ENCODE data around the gene ATXN7L3B.
"Not testable (repeated sequence)": the region's sequence is repeated elsewhere in the genome, so short reads cannot be mapped to it uniquely, and the experiment has no call there.

The ATXN7L3B gene

GRCh38 chr12:74537707-74538385 is at the start of gene ATXN7L3B:
ATXN7L3B (plus strand) TSS chr12:74537835; CDS start chr12:74538113, 278 bp downstream.
- peak; percentile 87 to 96 for DNase-seq (ENCODE audit: low spot score in 2 of 2)
- peak within 1 kb of the TSS; percentile 96 for H3K4me3 Mint-ChIP-seq
- peak; percentile 98 for ATAC-seq
- H3K9me3 Mint-ChIP-seq = no peaks in the 10 kb centered on the region
- H3K4me1 Mint-ChIP-seq = peaks cover 45% of the 10 kb centered on the region
- H3K36me3 Mint-ChIP-seq = peaks cover 59% of the 10 kb centered on the region
- H3K27ac Mint-ChIP-seq = peak within 1 kb of the TSS; percentile 100

GRCh38 chr12:74488134-74488533 is 49.5 kb upstream of the ATXN7L3B start:
- Mint-ChIP-seq H3K27ac (no peak overlapping the region), H3K36me3 (no peaks in the 10 kb centered on the region), H3K9me3 (no peaks in the 10 kb centered on the region), H3K4me1 (peaks cover 20% of the 10 kb centered on the region), H3K4me3 (no peak overlapping the region)
- ATAC-seq (no peak), DNase-seq (ENCODE audit: low spot score in 2 of 2) (no peak)

- no peak overlapping the region for H3K27ac Mint-ChIP-seq
- ATAC-seq (no peak), DNase-seq (ENCODE audit: low spot score in 2 of 2) (no peak)
- no peaks in the 10 kb centered on the region for H3K36me3 Mint-ChIP-seq
- H3K9me3 Mint-ChIP-seq = no peaks in the 10 kb centered on the region
- H3K4me1 Mint-ChIP-seq = peaks cover 20% of the 10 kb centered on the region
- H3K4me3 Mint-ChIP-seq = no peak overlapping the region
Measured at GRCh38 chr12:74489543-74489942, 48.1 kb upstream of the ATXN7L3B start.

- H3K36me3 Mint-ChIP-seq = no peaks in the 10 kb centered on the region
- H3K4me3 Mint-ChIP-seq = peak overlapping the region; percentile 48
- DNase-seq (ENCODE audit: low spot score in 2 of 2) = no peak
- H3K27ac Mint-ChIP-seq = peak overlapping the region; percentile 77
- no peaks in the 10 kb centered on the region for H3K9me3 Mint-ChIP-seq
- ATAC-seq = peak; percentile 86
- peaks cover 20% of the 10 kb centered on the region for H3K4me1 Mint-ChIP-seq
Measured at GRCh38 chr12:74490390-74491064, 47.1 kb upstream of the ATXN7L3B start.

GRCh38 chr12:74491374-74491773 is 46.3 kb upstream of the ATXN7L3B start:
- Mint-ChIP-seq H3K4me1 (peaks cover 20% of the 10 kb centered on the region), H3K27ac (no peak overlapping the region), H3K9me3 (no peaks in the 10 kb centered on the region), H3K4me3 (no peak overlapping the region), H3K36me3 (no peaks in the 10 kb centered on the region)
- DNase-seq (ENCODE audit: low spot score in 2 of 2) = no peak
- no peak for ATAC-seq

GRCh38 chr12:74499192-74499591 is 38.4 kb upstream of the ATXN7L3B start:
- no peak overlapping the region for H3K27ac Mint-ChIP-seq
- no peak for DNase-seq (ENCODE audit: low spot score in 2 of 2)
- no peak overlapping the region for H3K4me3 Mint-ChIP-seq
- peaks cover 3% of the 10 kb centered on the region for H3K9me3 Mint-ChIP-seq
- no peaks in the 10 kb centered on the region for H3K4me1 Mint-ChIP-seq
- H3K36me3 Mint-ChIP-seq = no peaks in the 10 kb centered on the region
- no peak for ATAC-seq

- not testable (repeated sequence) for H3K36me3 Mint-ChIP-seq; H3K27ac Mint-ChIP-seq; ATAC-seq; H3K4me3 Mint-ChIP-seq; H3K9me3 Mint-ChIP-seq; H3K4me1 Mint-ChIP-seq; DNase-seq (ENCODE audit: low spot score in 2 of 2)
Measured at GRCh38 chr12:74508873-74509657, 28.6 kb upstream of the ATXN7L3B start.

GRCh38 chr12:74509886-74510285 is 27.7 kb upstream of the ATXN7L3B start:
- no peaks in the 10 kb centered on the region for H3K36me3 Mint-ChIP-seq
- ATAC-seq = no peak
- DNase-seq (ENCODE audit: low spot score in 2 of 2) = no peak
- no peak overlapping the region for H3K4me3 Mint-ChIP-seq
- H3K4me1 Mint-ChIP-seq = no peaks in the 10 kb centered on the region
- H3K27ac Mint-ChIP-seq = no peak overlapping the region
- no peaks in the 10 kb centered on the region for H3K9me3 Mint-ChIP-seq

- H3K4me1 Mint-ChIP-seq = no peaks in the 10 kb centered on the region
- no peaks in the 10 kb centered on the region for H3K9me3 Mint-ChIP-seq
- DNase-seq (ENCODE audit: low spot score in 2 of 2) = no peak
- H3K4me3 Mint-ChIP-seq = no peak overlapping the region
- no peak overlapping the region for H3K27ac Mint-ChIP-seq
- H3K36me3 Mint-ChIP-seq = no peaks in the 10 kb centered on the region
- ATAC-seq = no peak
Measured at GRCh38 chr12:74514098-74514872, 23.4 kb upstream of the ATXN7L3B start.

GRCh38 chr12:74515849-74516248 is 21.8 kb upstream of the ATXN7L3B start:
- Mint-ChIP-seq H3K9me3 (no peaks in the 10 kb centered on the region), H3K4me3 (no peak overlapping the region), H3K4me1 (no peaks in the 10 kb centered on the region), H3K36me3 (no peaks in the 10 kb centered on the region), H3K27ac (no peak overlapping the region)
- ATAC-seq (no peak), DNase-seq (ENCODE audit: low spot score in 2 of 2) (no peak)

- H3K36me3 Mint-ChIP-seq = no peaks in the 10 kb centered on the region
- H3K9me3 Mint-ChIP-seq = no peaks in the 10 kb centered on the region
- ATAC-seq (no peak), DNase-seq (ENCODE audit: low spot score in 2 of 2) (no peak)
- H3K27ac Mint-ChIP-seq = no peak overlapping the region
- H3K4me1 Mint-ChIP-seq = no peaks in the 10 kb centered on the region
- no peak overlapping the region for H3K4me3 Mint-ChIP-seq
Measured at GRCh38 chr12:74526535-74526934, 11.1 kb upstream of the ATXN7L3B start.

- no peak overlapping the region for H3K4me3 Mint-ChIP-seq
- no peak for ATAC-seq
- no peaks in the 10 kb centered on the region for H3K4me1 Mint-ChIP-seq
- no peak overlapping the region for H3K27ac Mint-ChIP-seq
- H3K9me3 Mint-ChIP-seq = no peaks in the 10 kb centered on the region
- H3K36me3 Mint-ChIP-seq = no peaks in the 10 kb centered on the region
- no peak for DNase-seq (ENCODE audit: low spot score in 2 of 2)
Measured at GRCh38 chr12:74527491-74527890, 10.1 kb upstream of the ATXN7L3B start.

- no peak for DNase-seq (ENCODE audit: low spot score in 2 of 2)
- H3K4me3 Mint-ChIP-seq = no peak overlapping the region
- no peaks in the 10 kb centered on the region for H3K36me3 Mint-ChIP-seq
- no peaks in the 10 kb centered on the region for H3K4me1 Mint-ChIP-seq
- no peak overlapping the region for H3K27ac Mint-ChIP-seq
- ATAC-seq = no peak
- no peaks in the 10 kb centered on the region for H3K9me3 Mint-ChIP-seq
Measured at GRCh38 chr12:74530676-74531075, 7.0 kb upstream of the ATXN7L3B start.

GRCh38 chr12:74535536-74535935 is 2.1 kb upstream of the ATXN7L3B start:
- no peak for ATAC-seq
- H3K4me1 Mint-ChIP-seq = peaks cover 29% of the 10 kb centered on the region
- no peak for DNase-seq (ENCODE audit: low spot score in 2 of 2)
- no peak overlapping the region for H3K27ac Mint-ChIP-seq
- H3K36me3 Mint-ChIP-seq = peaks cover 36% of the 10 kb centered on the region
- no peak overlapping the region for H3K4me3 Mint-ChIP-seq
- H3K9me3 Mint-ChIP-seq = no peaks in the 10 kb centered on the region

GRCh38 chr12:74537126-74537706 is 419 bp upstream of the ATXN7L3B start:
- Mint-ChIP-seq H3K4me3 (peak overlapping the region; percentile 96), H3K36me3 (peaks cover 53% of the 10 kb centered on the region), H3K27ac (peak overlapping the region; percentile 100), H3K9me3 (no peaks in the 10 kb centered on the region), H3K4me1 (peaks cover 45% of the 10 kb centered on the region)
- no peak for DNase-seq (ENCODE audit: low spot score in 2 of 2)
- peak; percentile 60 for ATAC-seq

All from stimulated activated effector memory CD8-positive, alpha-beta T cell treated with anti-CD3 and anti-CD28 coated beads, Interleukin-12 subunit alpha, Interleukin-12 subunit beta, amount 100 ng/mL, for 72 hours (primary cell).